Measurements from ENCODE around the gene MACF1.
A peak's percentile ranks its signal among the peaks of the same experiment; 100 is the strongest.

Gene MACF1

DNA sequence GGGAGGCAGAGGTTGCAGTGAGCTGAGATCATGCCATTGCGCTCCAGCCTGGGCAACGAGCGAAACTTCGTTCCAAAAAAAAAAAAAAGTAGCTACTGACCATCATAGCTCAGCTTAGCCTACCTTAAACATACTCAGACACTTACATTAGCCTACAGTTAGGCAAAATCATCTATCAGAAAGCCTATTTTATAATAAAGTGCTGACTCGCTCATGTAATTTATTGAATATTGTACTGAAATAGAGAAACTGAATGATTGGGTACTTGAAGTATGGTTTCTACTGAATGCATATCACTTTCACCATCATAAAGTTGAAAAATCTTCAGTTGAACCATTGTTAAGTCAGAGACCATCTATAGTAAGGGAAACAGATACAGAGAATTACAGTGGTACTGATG lies 193.0 kb downstream of the MACF1 start:
- DNase-seq: no peak

DNA sequence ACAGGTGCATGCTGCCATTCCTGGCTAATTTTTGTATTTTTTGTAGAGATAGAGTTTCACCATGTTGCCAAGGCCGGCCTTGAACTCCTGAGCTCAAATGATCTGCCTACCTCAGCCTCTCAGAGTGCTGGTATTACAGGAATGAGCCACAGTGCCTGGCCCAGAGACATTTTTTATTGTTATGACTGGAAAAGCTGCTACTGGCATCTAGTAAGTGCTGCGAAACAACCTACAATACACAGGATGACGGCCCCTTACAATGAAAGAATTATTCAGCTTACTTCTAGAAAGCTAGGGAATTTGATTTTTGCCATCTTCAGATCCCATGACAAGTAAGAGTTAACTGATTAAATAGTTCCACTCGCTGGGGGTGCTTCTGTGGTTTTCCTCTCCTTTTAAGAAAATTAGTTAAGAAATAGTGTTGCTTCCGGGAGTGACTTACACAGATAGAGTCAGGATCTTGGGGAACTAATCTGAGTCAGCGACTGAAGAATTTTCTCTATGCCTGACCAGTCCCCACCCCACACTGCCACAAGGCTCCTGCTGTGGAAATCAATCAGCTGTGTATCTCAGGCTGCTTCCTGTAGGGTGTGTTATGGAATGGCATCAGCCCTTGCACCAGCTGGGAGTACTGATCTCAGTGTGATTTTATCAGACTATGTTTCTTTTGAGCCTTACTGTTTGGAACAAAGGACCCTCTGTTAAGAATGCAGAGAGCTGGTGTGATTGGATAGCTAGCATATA lies 194.0 kb downstream of the MACF1 start:
- peak; percentile 23 for DNase-seq

DNA sequence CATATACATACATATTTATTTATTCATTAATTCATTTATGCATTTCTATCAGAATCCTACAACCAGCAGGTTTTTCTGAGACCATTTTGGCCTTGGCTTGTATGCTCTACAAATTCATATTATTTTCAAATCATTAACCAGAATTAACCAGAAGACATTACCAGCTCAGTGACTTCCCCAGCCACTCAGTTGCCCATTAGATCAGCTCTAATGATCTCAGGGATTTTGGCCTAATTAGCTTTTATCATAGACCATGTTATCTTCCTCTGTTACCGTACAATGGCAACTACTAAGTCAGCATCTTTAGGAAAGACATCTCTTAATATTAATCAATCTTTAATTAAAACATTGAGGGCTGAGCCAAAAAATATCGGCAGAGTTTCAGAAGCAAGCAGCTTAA lies 196.6 kb downstream of the MACF1 start:
- DNase-seq: no peak

DNA sequence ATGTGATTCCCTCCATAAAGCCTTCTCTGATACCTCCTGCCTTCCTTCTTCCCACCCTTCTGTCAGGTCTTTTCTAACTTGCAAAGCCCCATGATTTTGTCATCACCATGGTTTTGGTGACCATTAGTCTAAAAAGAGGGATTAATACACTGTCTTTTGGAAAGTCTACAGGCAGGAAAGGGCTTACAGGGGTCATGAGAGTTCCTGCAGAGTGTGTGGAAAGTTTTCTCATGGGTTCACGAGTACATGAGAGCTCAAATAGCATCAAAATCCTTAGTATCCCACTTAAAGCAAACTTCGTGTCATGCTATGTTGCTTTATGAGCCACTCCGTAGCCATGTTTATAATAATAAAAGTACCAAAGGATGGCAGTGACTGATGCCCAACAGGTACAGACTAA lies 200.4 kb downstream of the MACF1 start:
- DNase-seq: no peak

DNA sequence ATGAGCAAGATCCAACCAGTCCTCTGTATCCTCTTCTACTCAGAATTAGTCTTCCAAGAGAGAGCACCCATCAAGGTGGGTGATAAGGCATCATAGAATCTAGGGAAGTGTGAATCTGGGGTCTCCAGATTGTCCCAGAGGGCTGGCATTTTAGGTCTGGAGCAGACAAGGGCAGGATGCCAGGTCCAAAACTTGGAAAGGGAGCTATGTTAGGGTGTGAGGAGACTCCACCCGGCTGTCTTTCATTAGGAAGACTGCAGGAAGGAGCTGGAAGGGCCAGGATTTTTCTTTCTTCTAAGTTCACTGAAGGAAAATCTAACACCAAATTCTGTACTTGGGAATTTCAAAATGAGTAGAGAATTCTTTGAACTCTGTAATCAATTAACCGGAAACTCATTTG lies 200.9 kb downstream of the MACF1 start:
- DNase-seq: no peak

DNA sequence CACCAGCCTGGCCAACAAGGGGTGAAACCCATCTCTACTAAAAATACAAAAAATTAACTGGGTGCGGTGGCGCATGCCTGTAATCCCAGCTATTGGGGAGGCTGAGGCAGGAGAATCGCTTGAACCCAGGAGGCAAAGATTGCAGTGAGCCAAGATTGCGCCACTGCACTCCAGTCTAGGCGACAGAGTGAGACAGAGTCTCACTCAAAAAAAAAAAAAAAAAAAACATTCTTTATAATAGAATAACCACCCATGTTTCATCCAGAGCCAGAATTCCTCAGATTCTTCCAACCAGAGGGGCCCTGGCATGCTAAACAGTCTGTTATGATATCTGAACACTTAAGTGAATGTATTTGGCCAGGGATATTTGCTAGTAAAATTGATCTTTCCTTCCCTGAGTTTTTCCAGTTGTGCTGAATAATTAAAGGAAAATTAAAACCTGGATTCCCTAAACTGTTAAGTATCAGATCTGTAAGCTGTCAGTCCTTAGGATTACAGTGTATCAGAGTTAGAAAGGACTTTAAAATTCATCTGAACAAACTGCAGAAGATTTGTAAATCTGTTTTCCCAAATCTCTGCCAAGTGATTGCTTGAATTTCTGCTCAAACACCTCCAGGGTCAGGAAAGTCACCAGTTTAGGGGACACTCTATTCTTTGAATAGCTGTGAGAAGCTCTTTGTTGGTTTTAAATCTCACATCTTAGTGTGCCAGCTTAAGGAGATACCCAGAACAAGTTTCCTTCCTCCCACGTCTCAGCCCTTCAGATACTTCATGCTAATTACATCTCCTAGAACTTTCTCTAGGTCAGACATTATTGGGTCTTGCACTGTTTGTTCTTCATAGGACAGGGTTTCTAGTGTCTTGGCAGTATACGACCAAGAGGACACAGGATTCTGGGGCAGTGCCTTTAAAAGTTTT lies 202.3 kb downstream of the MACF1 start:
- no peak for DNase-seq

DNA sequence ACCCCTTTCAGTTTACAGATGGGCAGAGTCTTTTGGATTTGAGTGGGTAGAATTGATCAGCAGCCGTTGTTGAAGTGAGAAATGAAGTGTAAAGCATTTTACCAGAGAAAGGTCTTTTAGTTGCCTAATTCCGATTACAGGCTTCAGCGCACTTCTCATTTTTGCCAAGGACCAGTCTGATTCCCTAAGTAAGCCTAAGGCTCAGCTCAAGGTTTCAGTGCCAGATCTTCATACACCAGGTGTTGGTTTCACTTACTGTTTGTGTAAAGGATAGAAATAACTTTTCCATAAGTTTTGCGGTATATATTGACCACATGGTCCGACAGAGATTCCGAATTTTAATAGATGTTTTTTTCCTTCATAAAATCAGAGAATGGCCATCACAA lies 203.0 kb downstream of the MACF1 start:
- DNase-seq: no peak

DNA sequence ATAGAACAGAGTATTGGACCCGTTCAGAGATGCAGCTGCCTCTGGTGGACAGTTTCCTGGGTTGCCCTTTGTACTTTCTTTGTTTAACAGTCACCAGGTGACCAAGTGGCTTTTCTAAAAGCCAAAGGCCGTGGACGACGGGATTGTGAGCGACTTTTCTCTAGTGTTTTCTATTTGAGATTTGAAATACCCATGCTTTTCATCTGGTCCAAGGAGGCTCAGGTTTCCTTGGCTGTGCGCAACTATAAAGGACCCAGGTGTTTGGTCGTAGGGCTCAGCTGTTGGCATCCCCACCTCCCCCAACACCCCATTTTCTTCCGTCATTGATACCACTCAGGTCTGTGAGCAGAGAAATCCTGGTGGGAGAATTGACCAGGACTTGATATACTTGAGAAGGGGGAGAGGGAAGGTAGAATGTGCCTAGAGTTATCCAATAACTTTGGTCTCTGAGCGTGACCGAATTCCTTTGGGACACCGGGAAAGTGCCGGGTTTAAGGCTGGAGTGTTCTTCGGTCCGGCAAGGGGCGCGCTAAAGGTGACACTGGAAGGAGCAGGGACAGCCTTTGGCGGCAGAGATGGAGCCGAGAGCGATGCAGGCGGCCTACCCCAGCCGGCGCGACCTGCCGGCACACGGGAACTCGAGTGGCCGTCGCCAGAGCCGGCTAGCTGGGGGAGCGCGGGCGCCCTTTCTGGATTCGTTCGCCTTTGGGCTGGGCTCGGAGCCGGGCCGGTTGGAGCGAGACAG lies 203.6 kb downstream of the MACF1 start:
- no peak for DNase-seq

DNA sequence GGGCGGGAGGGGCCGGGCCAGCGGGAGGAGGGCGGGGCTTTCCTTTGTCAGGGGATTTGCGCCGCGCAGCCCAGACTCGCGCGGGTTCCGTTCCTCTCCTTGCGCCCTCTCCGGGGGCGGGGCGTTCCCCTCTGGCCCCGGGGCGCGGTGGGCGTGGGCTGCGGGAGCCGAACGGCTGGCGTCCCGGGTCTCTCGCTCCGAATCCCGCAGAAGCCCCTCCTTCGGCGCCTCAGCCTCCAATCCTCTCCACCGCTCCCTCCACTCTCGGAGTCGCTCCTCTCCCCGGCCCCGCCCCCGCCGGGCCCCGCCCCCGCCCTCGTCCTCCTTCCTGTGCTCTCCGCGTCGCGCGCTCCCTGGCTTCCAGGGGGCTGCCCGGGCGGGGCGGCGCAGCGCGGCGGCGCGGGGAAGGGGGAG lies 204.2 kb downstream of the MACF1 start:
- DNase-seq: peak; percentile 89

DNA sequence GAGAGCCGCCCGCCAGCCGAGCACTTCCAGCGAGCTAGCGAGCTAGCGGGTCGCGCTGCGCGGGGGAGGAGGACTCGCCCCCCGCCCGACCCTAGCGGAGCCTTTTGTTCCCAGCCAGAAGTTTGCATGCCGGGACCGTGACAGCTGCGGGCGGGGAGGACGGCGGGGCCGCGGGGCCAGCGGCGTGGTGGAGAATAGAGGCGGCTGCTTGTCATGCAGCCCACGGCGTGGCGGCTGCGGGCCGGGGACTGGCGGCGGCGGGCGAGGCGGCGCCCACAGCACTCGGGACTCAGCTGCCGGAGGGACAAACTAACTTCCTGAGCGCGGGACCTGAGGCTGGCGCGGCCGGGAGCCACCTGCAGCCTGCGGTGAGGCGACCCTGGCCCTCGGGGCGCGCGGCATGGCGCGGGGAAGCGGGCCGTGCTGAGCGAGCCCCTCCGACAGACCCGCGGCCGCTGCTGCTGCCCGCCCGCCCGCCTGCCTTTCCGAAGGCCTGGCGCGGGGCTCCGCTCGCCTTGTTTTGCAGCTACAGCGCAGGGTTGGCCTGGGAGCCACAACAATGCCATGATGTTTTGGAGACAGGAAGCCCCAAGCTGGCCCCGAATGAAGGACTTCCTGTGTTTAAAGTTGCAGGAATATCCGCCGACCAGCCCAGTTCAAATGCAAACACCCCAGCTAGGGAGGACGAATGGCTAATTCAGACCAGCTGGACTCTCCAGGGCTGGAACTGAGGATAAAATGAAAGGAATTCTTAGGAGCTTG lies 204.7 kb downstream of the MACF1 start:
- peak; percentile 7 for DNase-seq

DNA sequence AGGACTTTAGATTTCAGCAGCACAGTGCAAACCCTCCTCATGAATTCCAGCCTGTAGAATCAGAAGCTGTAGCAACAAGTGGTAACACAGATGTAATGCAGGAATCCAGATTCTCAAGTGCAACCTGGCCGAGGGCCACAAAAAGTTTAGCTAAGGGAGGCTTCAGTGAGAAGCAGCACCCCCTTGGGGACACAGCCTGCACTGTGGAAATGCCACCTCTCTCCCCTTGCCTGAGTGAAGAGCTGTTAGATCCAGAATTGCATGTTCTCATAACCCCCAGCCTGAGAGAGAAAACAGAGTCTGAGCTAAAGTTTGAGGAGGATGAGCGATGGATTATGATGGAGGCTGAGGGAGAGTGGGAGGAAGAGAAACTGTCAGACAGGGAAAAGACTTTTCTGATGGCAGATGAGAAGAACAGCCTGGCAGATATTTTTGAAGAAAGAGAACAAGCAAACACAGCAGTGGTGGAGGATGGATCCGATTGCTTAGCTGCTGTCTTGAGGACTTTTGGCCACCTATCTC lies 206.5 kb downstream of the MACF1 start:
- peak; percentile 65 for DNase-seq

DNA sequence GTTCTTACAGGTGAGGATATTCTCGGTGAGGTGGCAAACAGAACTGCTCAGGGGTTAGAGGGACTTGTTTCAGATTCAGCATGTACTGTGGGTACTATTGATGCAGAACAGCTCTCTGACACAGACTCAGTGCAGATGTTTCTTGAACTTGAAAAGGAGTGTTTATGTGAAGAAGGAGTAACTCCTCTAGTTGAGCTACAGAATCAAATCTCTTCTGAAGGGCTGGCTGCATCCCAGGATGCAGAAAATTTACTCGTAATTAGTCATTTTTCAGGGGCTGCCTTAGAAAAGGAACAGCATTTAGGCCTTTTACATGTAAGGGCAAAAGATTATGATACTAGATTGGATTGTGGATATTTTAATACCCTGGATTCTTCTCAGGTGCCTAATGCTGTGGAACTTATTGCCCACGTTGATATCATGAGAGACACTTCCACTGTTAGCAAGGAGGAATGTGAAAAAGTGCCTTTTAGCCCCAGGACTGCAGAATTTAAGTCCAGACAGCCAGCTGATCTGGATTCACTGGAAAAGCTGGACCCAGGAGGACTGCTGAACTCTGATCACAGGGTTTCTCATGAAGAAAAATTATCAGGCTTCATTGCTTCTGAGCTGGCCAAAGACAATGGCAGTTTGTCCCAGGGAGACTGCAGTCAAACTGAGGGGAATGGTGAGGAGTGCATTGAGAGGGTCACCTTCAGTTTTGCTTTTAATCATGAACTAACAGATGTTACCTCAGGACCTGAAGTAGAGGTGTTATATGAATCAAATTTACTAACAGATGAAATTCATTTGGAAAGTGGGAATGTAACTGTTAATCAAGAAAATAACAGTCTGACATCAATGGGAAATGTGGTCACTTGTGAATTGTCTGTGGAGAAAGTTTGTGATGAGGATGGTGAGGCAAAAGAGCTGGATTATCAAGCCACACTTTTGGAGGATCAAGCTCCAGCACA lies 207.3 kb downstream of the MACF1 start:
- no peak for DNase-seq

DNA sequence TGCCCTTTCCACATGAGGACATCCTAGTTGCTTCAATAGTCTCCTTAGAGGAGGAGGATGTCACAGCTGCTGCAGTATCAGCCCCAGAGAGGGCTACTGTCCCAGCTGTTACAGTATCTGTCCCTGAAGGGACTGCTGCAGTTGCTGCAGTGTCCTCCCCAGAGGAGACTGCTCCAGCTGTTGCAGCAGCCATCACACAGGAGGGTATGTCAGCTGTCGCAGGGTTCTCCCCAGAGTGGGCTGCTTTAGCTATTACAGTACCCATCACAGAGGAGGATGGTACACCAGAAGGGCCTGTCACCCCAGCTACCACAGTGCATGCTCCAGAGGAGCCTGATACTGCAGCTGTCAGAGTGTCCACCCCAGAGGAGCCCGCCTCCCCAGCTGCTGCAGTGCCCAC lies 208.4 kb downstream of the MACF1 start:
- no peak for DNase-seq

DNA sequence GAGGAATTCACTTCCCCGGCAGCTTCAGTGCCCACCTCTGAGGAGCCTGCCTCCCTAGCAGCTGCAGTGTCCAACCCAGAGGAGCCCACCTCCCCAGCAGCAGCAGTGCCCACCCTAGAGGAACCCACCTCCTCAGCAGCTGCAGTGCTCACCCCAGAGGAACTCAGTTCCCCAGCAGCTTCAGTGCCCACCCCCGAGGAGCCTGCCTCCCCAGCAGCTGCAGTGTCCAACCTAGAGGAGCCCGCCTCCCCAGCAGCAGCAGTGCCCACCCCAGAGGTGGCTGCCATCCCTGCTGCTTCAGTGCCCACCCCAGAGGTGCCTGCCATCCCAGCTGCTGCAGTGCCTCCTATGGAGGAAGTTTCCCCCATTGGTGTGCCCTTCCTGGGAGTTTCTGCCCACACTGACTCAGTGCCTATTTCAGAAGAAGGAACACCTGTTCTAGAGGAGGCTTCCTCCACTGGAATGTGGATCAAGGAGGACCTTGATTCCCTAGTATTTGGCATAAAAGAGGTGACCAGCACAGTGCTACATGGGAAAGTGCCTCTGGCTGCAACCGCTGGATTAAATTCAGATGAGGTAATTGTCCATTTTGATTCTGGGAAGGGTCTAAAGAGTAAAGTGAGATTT lies 209.5 kb downstream of the MACF1 start:
- no peak for DNase-seq

DNA sequence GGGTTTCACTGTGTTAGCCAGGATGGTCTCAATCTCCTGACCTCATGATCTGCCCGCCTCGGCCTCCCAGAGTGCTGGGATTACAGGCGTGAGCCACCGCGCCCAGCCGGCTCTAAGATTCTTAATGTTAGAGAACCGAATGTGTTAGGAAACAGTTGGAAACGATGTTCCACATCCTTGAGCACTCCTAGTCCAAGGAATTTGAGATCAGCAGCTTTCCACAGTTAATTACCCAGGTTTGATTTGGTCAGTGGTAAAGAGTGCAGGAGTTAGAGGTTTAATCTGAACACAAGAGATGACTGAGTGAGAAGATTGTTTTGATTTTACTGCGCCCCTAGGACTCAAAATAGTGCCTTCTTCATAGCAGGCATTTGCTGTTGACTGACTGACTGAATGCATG lies 211.1 kb downstream of the MACF1 start:
- no peak for DNase-seq

DNA sequence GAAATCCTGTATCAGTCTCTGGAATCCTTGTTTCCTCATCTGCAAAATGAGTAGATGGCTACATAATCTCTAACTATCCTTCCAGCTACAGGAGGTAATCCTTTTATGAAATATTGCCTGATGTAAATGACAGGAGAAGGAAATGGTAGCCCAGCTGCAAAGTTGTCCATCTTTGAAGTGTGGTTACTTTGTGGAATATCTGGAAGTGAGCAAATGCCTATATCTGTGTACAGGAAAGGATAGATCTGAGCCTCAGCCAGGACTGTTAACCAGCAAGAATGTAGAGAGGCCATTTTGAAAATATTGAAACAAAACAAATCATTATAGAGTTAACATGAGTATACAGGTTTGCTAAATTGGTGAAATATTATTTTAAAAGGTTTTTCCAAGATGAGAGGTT lies 212.1 kb downstream of the MACF1 start:
- no peak for DNase-seq

DNA sequence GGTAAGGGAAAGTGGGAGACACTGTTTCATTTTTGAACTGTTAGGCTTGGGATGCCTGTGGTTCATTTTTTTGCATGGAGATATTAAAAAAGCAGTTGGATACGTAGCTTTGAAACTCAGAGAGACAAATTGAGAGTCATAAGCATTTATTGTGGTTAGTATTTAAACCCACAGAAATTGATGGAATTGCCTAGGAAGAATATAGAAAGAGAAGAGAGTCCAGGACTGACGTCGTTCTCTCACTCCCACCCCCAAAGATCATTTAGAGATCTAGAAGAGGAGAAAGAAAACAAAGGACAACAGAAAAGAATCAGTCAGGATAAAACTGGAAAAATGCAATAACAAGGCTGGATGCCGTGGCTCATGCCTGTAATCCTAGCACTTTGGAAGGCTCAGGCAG lies 213.7 kb downstream of the MACF1 start:
- DNase-seq: no peak

DNA sequence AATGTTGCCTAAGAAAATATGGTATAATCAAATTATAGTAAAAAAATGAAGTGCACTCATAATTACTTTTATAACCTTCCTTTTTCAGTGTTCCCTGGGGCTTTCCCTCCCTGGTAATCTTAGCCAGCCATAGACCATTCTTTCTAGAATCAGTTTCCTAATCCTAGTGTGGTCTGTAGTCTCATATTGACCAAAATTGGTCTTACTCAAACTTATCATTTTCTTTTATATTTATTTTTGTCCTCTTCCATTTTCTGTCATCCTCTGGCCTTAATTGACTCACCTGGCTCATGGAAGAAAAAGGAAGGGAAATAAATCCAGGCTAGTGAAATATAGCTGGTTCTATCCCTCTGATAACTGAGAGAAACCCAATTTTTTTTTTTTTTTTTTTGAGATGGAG lies 216.0 kb downstream of the MACF1 start:
- DNase-seq: no peak

DNA sequence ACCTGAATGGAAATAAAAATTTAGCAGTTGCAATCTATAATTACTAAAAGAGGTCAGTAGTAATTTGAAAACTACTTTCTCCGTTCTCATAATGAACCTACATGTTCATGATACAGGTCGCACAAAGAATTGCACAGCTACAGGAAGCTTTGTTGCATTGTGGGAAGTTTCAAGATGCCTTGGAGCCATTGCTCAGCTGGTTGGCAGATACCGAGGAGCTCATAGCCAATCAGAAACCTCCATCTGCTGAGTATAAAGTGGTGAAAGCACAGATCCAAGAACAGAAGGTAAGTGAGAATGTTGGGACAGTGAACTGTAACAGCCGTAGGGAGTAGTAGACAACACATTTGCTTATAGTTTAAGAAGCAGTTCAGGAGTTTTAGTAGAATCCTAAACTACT lies 218.1 kb downstream of the MACF1 start:
- DNase-seq: no peak

DNA sequence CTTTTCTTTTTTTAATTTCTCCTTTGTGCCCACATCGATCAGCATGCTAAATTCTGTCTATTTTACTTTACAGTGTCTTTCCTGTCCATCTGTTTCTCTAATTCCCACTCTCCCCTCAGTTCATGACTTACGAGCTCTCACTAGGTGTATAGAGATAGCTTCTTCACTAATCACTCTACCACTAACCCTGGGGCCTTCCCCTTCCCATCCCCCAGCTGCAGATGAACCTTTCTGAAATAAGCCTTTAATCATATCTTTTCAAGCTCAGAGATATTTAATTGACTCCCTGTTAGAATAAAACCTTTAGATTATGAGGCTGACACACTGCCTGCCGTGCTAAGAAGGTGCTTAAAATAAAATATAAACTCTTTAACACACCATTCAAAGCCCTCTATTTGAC lies 220.7 kb downstream of the MACF1 start:
- DNase-seq: no peak

DNA sequence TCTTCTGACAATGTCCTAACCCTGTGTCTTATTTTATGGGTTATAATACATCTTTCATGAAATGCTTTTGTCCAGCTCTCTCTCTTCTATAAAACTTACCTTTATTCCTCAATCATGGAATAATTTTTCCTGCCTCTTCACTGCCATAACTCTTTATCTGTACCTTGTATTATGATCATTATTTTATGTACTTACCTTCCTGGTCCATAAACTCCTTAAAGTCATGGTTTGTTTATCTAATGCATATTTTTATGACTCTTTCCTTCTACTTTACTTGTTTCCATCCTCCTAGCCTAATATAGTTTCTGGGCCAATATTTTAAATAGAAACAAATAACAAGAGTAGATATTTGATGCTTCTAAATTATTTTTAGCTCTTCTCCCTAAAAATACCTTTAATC lies 221.1 kb downstream of the MACF1 start:
- no peak for DNase-seq
